Superior temporal gyrus (tissue), 1 donor: Measurements from ENCODE around the gene KIF22.

Experiments
- DNase-seq: peaks from one replicate; pipeline ENCODE4 v3.0.0-alpha.2; 2016; ENCODE audit errors: extremely low spot score

The KIF22 gene

DNA sequence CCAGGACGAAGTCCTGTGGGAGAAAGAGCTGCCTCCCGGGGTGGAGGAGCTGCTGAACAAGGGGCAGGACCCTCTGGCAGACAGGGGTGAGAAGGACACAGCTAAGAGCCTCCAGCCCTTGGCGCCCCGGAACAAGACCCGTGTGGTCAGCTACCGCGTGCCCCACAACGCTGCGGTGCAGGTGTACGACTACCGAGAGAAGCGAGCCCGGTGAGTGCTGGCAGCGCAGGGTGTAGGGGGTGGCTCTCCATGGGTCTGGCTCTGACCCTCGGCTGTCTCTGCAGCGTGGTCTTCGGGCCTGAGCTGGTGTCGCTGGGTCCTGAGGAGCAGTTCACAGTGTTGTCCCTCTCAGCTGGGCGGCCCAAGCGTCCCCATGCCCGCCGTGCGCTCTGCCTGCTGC lies 51.1 kb downstream of the KIF22 start:
- DNase-seq, result no peak

DNA sequence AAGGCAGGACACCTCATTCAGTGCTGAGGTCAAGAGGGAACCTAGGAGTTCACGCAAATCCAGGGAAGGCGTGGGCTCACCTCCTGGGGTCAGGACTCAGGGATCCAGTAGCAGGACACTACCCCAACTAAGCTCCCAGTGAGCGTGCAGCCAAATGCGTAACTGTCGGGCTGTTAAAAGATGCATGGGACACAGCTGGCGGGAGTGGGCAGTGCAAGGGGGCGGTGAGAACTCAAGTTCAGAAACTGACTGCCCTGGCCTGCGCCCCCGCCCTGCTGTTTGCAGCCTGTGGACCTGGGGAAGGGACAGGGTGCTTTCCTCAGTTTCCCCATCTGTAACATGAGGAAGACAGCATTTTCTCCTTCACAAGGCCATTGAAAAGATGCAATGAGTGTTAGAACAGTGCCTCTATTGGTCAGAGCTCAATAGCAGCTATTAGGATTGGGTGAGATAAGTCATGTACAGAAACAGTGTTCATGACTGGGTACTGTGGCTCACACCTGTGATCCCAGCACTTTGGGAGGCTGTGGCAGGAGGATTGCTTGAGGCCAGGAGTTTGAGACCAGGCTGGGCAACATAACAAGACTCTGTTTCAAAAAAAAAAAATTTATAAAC lies 52.3 kb downstream of the KIF22 start:
- DNase-seq, result no peak

DNA sequence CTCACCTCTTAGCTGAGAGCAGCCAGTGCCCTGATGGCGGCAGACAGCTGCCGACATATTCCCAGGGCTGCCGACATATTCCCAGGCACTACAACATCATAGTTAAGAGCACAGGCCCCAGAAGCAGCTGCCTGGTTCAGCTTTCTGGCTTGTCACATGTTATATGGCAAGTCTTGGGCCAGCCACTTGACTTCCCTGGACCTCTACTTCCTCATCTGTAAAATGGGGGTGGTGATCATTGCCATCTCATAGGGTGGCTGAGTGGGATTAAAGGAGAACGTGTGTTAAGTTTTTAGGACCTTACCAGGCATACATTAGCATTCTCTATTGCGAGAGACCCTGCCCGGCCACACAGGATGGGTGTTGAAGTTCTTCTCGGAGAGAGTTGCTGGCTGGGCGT lies 53.4 kb downstream of the KIF22 start:
- no peak for DNase-seq

DNA sequence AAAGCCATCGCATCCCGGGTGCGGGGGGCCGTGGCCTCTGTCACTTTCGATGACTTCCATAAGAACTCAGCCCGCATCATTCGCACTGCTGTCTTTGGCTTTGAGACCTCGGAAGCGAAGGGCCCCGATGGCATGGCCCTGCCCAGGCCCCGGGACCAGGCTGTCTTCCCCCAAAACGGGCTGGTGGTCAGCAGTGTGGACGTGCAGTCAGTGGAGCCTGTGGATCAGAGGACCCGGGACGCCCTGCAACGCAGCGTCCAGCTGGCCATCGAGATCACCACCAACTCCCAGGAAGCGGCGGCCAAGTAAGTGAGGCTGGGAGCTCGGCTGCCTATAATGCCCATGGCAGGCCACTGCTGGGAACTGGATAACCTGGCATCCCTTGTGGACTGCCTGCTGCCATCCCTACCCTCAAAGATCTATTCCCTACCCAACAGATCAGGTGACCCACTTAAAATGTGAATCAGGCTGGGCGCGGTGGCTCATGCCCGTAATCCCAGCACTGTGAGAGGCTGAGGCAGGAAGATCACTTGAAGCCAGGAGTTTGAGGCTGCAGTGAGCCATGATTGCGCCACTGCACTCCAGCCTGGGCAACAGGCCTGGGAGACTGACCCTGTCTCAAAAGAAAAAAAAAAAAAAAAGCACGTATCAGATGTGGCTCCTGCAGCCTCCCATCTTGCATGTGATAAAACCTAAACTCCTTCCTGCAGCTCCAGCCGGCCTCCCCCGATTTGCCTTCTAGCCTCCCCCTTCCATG lies 54.2 kb downstream of the KIF22 start:
- no peak for DNase-seq

DNA sequence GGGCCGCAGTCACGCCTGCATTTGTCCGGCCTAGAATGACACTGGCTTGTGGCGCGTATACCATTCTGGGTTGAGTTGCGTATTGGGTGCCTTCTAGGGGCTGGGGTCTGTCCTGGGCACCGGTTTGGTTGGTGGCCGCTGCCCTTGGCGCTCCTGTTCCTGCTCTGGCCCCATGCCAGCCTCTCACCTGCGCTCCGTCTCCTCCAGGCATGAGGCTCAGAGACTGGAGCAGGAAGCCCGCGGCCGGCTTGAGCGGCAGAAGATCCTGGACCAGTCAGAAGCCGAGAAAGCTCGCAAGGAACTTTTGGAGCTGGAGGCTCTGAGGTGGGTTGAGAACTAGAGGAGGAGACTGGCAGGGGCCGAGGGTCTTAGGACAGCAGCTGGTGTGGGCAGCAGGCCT lies 55.1 kb downstream of the KIF22 start:
- DNase-seq, result no peak

DNA sequence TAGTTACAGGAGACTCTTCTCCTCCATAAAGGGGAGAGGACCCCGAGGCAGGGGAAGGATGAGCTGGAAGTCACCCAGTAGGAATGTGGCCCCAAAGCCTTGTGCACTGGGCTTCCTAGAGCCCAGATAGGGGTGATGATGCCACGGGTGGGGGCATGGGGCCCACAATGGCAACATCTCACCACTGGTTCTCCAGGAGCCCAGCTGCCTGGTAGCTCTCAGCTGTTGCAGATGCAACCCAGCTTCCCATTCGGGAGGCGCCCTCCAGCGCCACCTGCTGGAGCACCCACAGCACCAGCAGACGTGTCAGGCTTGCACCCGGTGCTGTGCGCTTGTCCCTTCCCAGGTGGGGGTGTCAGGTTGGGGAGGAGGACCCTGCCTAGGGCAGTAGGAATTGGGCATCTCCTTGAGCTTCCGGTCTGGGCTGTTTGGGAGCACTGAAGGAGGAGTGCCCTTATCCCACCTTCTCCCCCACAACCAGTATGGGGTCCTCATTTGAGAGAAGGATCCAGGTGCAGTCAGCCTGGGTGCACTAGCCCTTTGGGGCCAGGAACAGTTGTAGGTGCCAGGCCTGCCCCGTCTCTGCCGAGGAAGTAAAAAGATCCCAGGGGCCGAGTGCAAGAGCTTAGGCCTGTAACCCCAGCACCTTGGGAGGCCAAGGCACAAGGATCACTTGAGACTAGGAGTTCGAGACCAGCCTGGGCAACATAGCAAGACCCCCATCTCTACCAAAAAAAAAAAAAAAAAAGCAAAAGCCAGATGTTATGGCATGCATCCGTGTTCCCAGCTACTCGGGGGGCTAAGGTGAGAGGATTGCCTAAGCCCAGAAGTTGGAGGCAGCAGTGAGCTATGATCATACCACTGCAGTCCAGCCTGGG lies 58.1 kb downstream of the KIF22 start:
- peak; percentile 76 for DNase-seq

DNA sequence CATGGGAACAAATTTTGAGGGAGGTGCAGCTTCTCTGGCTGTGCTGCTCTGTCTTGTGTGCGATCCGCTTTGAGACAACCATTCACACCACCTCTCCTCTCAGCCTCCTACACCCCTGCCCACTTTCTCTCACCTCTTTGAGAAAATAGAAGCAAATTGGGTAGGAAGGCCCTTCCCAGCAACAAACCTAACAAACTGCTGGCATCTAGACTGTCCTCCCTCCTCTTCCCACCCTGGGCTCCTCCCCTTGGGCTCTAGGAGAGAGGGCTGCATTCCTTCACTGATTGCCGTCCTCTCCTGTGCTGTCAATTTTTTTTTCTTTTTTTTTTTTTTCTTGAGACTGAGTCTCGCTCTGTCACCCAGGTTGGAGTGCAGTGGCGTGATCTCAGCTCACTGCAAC lies 59.0 kb downstream of the KIF22 start:
- peak; percentile 56 for DNase-seq

DNA sequence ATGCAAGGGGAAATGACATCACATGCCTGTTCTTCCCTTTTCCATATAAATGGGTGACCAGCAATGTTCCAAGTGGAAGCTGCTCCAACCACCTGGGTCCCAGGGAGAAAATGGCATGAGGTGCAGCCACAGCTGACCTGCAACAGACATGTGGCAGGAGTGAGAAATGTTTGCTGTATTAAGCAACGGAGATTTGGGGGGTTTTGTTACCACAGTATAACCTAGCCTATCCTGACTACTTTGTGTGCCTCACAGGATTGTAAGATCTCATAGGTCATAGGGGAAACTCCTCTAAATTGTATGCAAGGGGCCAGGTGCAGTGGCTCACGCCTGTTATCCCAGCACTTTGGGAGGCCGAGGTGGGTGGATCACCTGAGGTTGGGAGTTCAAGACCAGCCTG lies 60.4 kb downstream of the KIF22 start:
- no peak for DNase-seq

DNA sequence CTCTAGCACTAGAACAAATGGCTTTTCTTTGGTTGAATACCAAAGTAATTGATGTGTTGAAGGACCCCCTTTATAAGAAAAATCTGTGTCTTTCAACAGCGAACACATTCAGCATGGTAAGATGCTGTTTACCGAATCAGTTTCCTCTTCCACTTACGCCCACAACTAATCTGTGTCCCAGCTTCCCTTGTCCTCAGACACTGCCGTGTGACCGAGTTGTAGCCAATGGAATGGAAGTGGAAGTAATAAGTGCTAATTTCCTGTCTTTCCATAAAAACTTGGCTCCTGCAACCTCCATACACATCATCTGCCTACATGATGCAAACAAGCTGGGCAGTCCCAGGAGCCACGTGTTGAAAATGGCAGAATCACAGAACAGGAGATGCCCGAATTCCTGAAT lies 62.1 kb downstream of the KIF22 start:
- DNase-seq, result peak; percentile 40

DNA sequence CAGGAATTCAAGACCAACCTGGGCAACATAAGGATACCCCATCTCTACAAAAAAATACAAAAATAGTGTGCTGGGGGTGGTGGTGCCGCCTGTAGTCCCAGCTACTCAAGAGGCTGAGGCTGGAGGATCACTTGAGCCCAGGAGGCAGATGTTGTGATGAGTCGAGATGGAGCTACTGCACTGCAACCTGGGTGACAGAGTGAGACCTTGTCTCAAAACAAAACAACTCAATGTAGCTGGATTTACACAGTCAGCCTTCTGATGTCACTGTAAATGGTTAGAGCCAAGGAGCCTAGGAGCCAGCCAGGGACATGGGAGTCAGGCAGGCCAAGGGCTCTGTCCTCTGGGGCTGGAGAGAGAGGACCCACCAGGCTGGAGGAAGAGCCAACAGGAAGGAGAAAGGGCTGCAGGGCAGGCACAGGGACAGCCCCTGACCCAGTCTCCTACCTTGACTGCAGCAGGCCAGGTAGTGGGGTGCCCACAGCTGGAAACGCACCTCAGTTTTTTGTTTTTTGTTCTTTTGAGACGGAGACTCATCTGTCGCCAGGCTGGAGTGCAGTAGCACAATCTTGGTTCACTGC lies 64.1 kb downstream of the KIF22 start:
- no peak for DNase-seq
